PFSK-1 (cell line): ENCODE data around the gene RPS6KA5.

ENCODE experiments used
- FOXP2 ChIP-seq: optimal IDR thresholded peaks from 2 replicates; pipeline ENCODE3; 2011; ENCODE audit warnings: borderline replicate concordance, control low read depth, inconsistent platforms; ENCODE audit not compliant: insufficient read depth; ENCODE audit errors: extremely low read length, extremely low read depth
- POLR2AphosphoS5 ChIP-seq: IDR thresholded peaks from 2 replicates; pipeline ENCODE4 v1.6.1; 2012; ENCODE audit warnings: low read depth, mild to moderate bottlenecking, control low read depth, low read length, moderate library complexity
- SIN3A ChIP-seq: IDR thresholded peaks from 2 replicates; pipeline ENCODE4 v1.6.1; 2012; ENCODE audit warnings: mild to moderate bottlenecking, low read length, moderate library complexity, borderline replicate concordance; ENCODE audit not compliant: insufficient read depth
- TAF1 ChIP-seq: IDR thresholded peaks from 2 replicates; pipeline ENCODE4 v1.6.1; 2012; ENCODE audit warnings: low read length, control low read depth, borderline replicate concordance; ENCODE audit not compliant: insufficient read depth
- TF ChIP-seq, protein P1 (sequence below), 2 experiments: IDR thresholded peaks; 2 replicates each; pipeline versions ENCODE4 v1.6.1 to v1.8.0; 2011 to 2012; ENCODE audit warnings: low read depth in 2 of 2, low read length in 2 of 2, control low read depth in 1 of 2, inconsistent platforms in 1 of 2, mild to moderate bottlenecking in 1 of 2, moderate library complexity in 1 of 2; ENCODE audit not compliant: insufficient read depth in 1 of 2

DNA sequence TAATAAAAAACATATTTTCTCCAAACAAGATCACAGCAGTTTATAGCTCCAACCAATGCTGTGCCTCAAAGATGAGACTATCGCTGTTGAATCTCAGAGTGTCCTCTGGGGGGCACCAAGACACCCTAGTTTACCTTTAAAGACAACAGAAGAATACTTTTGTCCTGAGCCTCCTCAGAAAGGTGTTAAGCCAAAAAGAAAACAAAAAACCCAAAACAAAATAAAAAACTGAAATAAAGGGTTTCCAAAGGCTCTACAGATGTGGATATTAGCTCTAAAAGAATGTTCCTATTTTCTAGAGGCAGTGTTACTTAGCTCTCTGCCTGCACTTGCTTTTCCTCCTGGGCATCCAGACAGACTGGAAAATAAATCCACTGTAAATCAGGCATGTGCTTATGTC is 157.3 kb downstream of the RPS6KA5 start:
- no peak for TF ChIP-seq SIN3A
- TF ChIP-seq, protein P1, sequence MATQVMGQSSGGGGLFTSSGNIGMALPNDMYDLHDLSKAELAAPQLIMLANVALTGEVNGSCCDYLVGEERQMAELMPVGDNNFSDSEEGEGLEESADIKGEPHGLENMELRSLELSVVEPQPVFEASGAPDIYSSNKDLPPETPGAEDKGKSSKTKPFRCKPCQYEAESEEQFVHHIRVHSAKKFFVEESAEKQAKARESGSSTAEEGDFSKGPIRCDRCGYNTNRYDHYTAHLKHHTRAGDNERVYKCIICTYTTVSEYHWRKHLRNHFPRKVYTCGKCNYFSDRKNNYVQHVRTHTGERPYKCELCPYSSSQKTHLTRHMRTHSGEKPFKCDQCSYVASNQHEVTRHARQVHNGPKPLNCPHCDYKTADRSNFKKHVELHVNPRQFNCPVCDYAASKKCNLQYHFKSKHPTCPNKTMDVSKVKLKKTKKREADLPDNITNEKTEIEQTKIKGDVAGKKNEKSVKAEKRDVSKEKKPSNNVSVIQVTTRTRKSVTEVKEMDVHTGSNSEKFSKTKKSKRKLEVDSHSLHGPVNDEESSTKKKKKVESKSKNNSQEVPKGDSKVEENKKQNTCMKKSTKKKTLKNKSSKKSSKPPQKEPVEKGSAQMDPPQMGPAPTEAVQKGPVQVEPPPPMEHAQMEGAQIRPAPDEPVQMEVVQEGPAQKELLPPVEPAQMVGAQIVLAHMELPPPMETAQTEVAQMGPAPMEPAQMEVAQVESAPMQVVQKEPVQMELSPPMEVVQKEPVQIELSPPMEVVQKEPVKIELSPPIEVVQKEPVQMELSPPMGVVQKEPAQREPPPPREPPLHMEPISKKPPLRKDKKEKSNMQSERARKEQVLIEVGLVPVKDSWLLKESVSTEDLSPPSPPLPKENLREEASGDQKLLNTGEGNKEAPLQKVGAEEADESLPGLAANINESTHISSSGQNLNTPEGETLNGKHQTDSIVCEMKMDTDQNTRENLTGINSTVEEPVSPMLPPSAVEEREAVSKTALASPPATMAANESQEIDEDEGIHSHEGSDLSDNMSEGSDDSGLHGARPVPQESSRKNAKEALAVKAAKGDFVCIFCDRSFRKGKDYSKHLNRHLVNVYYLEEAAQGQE (IDR thresholded peaks at IDR 0.05; ENCODE audit: insufficient read depth in 1 of 2, low read depth in 2 of 2, low read length in 2 of 2): no peak
- TF ChIP-seq POLR2AphosphoS5: no peak
- no peak for TF ChIP-seq TAF1
- TF ChIP-seq FOXP2: no peak
